ENCODE data around the gene CST8. TPM values are rescaled to one million over a fixed set of nuclear protein-coding genes. Genes with fewer than 3 reads are reported as not detected.
"Not testable (repeated sequence)": the region's sequence is repeated elsewhere in the genome, so short reads cannot be mapped to it uniquely, and the experiment has no call there.

The CST8 gene
- polyA plus RNA-seq, 3 donors from 2014 or later: not detected

GRCh38 chr20:23455639-23456038 is 35.3 kb upstream of the CST8 start:
- peak overlapping the region in 4 of 6 donors; percentile 96 to 99 (median 98) for H3K27ac Mint-ChIP-seq
- peak; percentile 39 to 50 (median 48) for DNase-seq
- no peaks in the 10 kb centered on the region for H3K9me3 Mint-ChIP-seq
- no peaks in the 10 kb centered on the region for H3K36me3 Mint-ChIP-seq
- H3K4me1 Mint-ChIP-seq: peaks cover under 1 to 49% of the 10 kb centered on the region in 2 donors
- peaks cover 0 to 4% (median 2%) of the 10 kb centered on the region in 3 donors for H3K27me3 Mint-ChIP-seq (ENCODE audit: low read depth in 3 of 3)
- H3K4me3 Mint-ChIP-seq: peak overlapping the region; percentile 66 to 89 (median 82)

GRCh38 chr20:23456409-23456808 is 34.5 kb upstream of the CST8 start:
- peak; percentile 73 to 79 (median 77) for DNase-seq
- Mint-ChIP-seq H3K4me1 (peaks cover 4 to 49% of the 10 kb centered on the region in 2 donors), H3K27me3 (ENCODE audit: low read depth in 3 of 3) (peaks cover 0 to 4% (median 2%) of the 10 kb centered on the region in 3 donors), H3K27ac (peak overlapping the region in 4 of 6 donors; percentile 96 to 99 (median 98)), H3K9me3 (no peaks in the 10 kb centered on the region), H3K4me3 (peak overlapping the region; percentile 66 to 89 (median 82)), H3K36me3 (no peaks in the 10 kb centered on the region)

- Mint-ChIP-seq H3K27ac (peak overlapping the region in 4 of 6 donors; percentile 96 to 99 (median 98)), H3K4me3 (peak overlapping the region; percentile 66 to 89 (median 82)), H3K36me3 (no peaks in the 10 kb centered on the region), H3K4me1 (peaks cover 7 to 49% of the 10 kb centered on the region in 2 donors), H3K9me3 (no peaks in the 10 kb centered on the region), H3K27me3 (ENCODE audit: low read depth in 3 of 3) (peaks cover 0 to 4% (median 2%) of the 10 kb centered on the region in 3 donors)
- DNase-seq: peak; percentile 66 to 77 (median 72)
Measured at GRCh38 chr20:23456873-23457272, 34.0 kb upstream of the CST8 start.

- no peak for DNase-seq
- H3K9me3 Mint-ChIP-seq: no peaks in the 10 kb centered on the region
- H3K27me3 Mint-ChIP-seq (ENCODE audit: low read depth in 3 of 3): peaks cover 0 to 3% (median 2%) of the 10 kb centered on the region in 3 donors
- no peak overlapping the region for H3K4me3 Mint-ChIP-seq
- H3K4me1 Mint-ChIP-seq: peaks cover 10 to 44% of the 10 kb centered on the region in 2 donors
- H3K36me3 Mint-ChIP-seq: peaks cover 0 to 4% (median 0%) of the 10 kb centered on the region in 3 donors
- H3K27ac Mint-ChIP-seq: peak overlapping the region in 5 of 6 donors; percentile 25 to 92 (median 51)
Measured at GRCh38 chr20:23459461-23460150, 31.3 kb upstream of the CST8 start.

- peaks cover 0 to 6% (median 0%) of the 10 kb centered on the region in 3 donors for H3K27me3 Mint-ChIP-seq (ENCODE audit: low read depth in 3 of 3)
- H3K36me3 Mint-ChIP-seq: peaks cover 0 to 4% (median 4%) of the 10 kb centered on the region in 3 donors
- H3K9me3 Mint-ChIP-seq: peaks cover 0 to 10% (median 2%) of the 10 kb centered on the region in 6 donors
- H3K4me1 Mint-ChIP-seq: peaks cover 10 to 33% of the 10 kb centered on the region in 2 donors
- H3K4me3 Mint-ChIP-seq: no peak overlapping the region
- no peak for DNase-seq
- no peak overlapping the region for H3K27ac Mint-ChIP-seq
Measured at GRCh38 chr20:23461180-23461579, 29.7 kb upstream of the CST8 start.

- Mint-ChIP-seq H3K9me3 (peaks cover 3 to 24% (median 17%) of the 10 kb centered on the region in 6 donors), H3K36me3 (peaks cover 3 to 12% (median 12%) of the 10 kb centered on the region in 3 donors)
- H3K27ac Mint-ChIP-seq; H3K4me1 Mint-ChIP-seq; H3K4me3 Mint-ChIP-seq; H3K27me3 Mint-ChIP-seq (ENCODE audit: low read depth in 3 of 3); DNase-seq: not testable (repeated sequence)
Measured at GRCh38 chr20:23466961-23467360, 24.0 kb upstream of the CST8 start.

GRCh38 chr20:23472306-23472705 is 18.6 kb upstream of the CST8 start:
- not testable (repeated sequence) for H3K9me3 Mint-ChIP-seq; H3K27ac Mint-ChIP-seq; H3K4me3 Mint-ChIP-seq; H3K4me1 Mint-ChIP-seq; H3K27me3 Mint-ChIP-seq (ENCODE audit: low read depth in 3 of 3); H3K36me3 Mint-ChIP-seq; DNase-seq

GRCh38 chr20:23473293-23473692 is 17.6 kb upstream of the CST8 start:
- H3K27ac Mint-ChIP-seq; H3K36me3 Mint-ChIP-seq; H3K4me1 Mint-ChIP-seq; DNase-seq; H3K4me3 Mint-ChIP-seq; H3K27me3 Mint-ChIP-seq (ENCODE audit: low read depth in 3 of 3); H3K9me3 Mint-ChIP-seq: not testable (repeated sequence)

GRCh38 chr20:23475395-23475794 is 15.5 kb upstream of the CST8 start:
- Mint-ChIP-seq H3K27me3 (ENCODE audit: low read depth in 3 of 3) (no peaks in the 10 kb centered on the region), H3K36me3 (no peaks in the 10 kb centered on the region), H3K27ac (no peak overlapping the region), H3K4me3 (no peak overlapping the region), H3K4me1 (no peaks in the 10 kb centered on the region), H3K9me3 (peaks cover 0 to 4% (median 0%) of the 10 kb centered on the region in 6 donors)
- DNase-seq: no peak

- H3K9me3 Mint-ChIP-seq: peaks cover 0 to 4% (median 0%) of the 10 kb centered on the region in 6 donors
- no peaks in the 10 kb centered on the region for H3K36me3 Mint-ChIP-seq
- no peak overlapping the region for H3K4me3 Mint-ChIP-seq
- H3K27me3 Mint-ChIP-seq (ENCODE audit: low read depth in 3 of 3): no peaks in the 10 kb centered on the region
- no peaks in the 10 kb centered on the region for H3K4me1 Mint-ChIP-seq
- H3K27ac Mint-ChIP-seq: no peak overlapping the region
- DNase-seq: no peak
Measured at GRCh38 chr20:23476015-23476754, 14.7 kb upstream of the CST8 start.

- Mint-ChIP-seq H3K9me3 (peaks cover 0 to 4% (median 0%) of the 10 kb centered on the region in 6 donors), H3K36me3 (no peaks in the 10 kb centered on the region), H3K4me1 (no peaks in the 10 kb centered on the region), H3K4me3 (no peak overlapping the region), H3K27me3 (ENCODE audit: low read depth in 3 of 3) (no peaks in the 10 kb centered on the region), H3K27ac (no peak overlapping the region)
- no peak for DNase-seq
Measured at GRCh38 chr20:23477223-23477622, 13.7 kb upstream of the CST8 start.

- DNase-seq: no peak
- Mint-ChIP-seq H3K9me3 (peaks cover 0 to 4% (median 0%) of the 10 kb centered on the region in 6 donors), H3K27me3 (ENCODE audit: low read depth in 3 of 3) (no peaks in the 10 kb centered on the region), H3K27ac (no peak overlapping the region), H3K4me1 (no peaks in the 10 kb centered on the region), H3K4me3 (no peak overlapping the region), H3K36me3 (no peaks in the 10 kb centered on the region)
Measured at GRCh38 chr20:23479043-23479442, 11.9 kb upstream of the CST8 start.

GRCh38 chr20:23482138-23482537 is 8.8 kb upstream of the CST8 start:
- Mint-ChIP-seq H3K4me3 (no peak overlapping the region), H3K36me3 (peaks cover 0 to 3% (median 0%) of the 10 kb centered on the region in 3 donors), H3K27me3 (ENCODE audit: low read depth in 3 of 3) (no peaks in the 10 kb centered on the region), H3K9me3 (peaks cover 0 to 4% (median 0%) of the 10 kb centered on the region in 6 donors), H3K27ac (peak overlapping the region in 2 of 6 donors; percentile 10 to 38), H3K4me1 (no peaks in the 10 kb centered on the region)
- DNase-seq: no peak

- Mint-ChIP-seq H3K27ac (no peak overlapping the region), H3K27me3 (ENCODE audit: low read depth in 3 of 3) (no peaks in the 10 kb centered on the region), H3K36me3 (peaks cover 0 to 3% (median 0%) of the 10 kb centered on the region in 3 donors), H3K4me1 (no peaks in the 10 kb centered on the region), H3K4me3 (no peak overlapping the region), H3K9me3 (peaks cover 0 to 4% (median 0%) of the 10 kb centered on the region in 6 donors)
- no peak for DNase-seq
Measured at GRCh38 chr20:23484081-23484480, 6.8 kb upstream of the CST8 start.

All from immature natural killer cell (primary cell).